H1 (cell line): ENCODE measurements around the gene SH3RF3. TPM values are rescaled to one million over a fixed set of nuclear protein-coding genes. Genes with fewer than 3 reads are reported as not detected.

Experiments used
- GTF2F1 ChIP-seq: IDR thresholded peaks from 2 replicates; pipeline ENCODE4 v1.6.1; 2012; ENCODE audit warnings: low read depth, low read length, improper control_type of control experiment, borderline replicate concordance
- HDAC2 ChIP-seq, 2 experiments: fragments of 300-600 bp in 1 of 2; sonication (generic) in 1 of 2; IDR thresholded peaks; 2 replicates each; pipeline ENCODE4 v1.6.1; 2011 to 2012; ENCODE audit warnings: low read depth in 2 of 2, low read length in 2 of 2, mild to moderate bottlenecking in 2 of 2, moderate library complexity in 2 of 2, borderline replicate concordance in 1 of 2, inconsistent platforms in 1 of 2
- NANOG ChIP-seq: IDR thresholded peaks from 2 replicates; pipeline ENCODE4 v1.6.1; 2011; ENCODE audit warnings: low read length, low read depth, mild to moderate bottlenecking, inconsistent platforms; ENCODE audit not compliant: insufficient read depth, poor library complexity, severe bottlenecking
- POLR2A ChIP-seq, 2 experiments: IDR thresholded peaks; 1 replicate in 1 of 2; 2 replicates in 1 of 2; pipeline ENCODE4 v1.6.1; 2011; ENCODE audit warnings: low read depth in 2 of 2, low read length in 2 of 2, mild to moderate bottlenecking in 2 of 2; ENCODE audit errors: control extremely low read depth in 1 of 2
- SIN3A ChIP-seq, 2 experiments: IDR thresholded peaks in 1 of 2; conservative IDR thresholded peaks in 1 of 2; 2 replicates each; pipeline ENCODE4 v1.6.1; 2011 to 2012; ENCODE audit warnings: low read length in 2 of 2, improper control_type of control experiment in 1 of 2, low read depth in 1 of 2, mild to moderate bottlenecking in 1 of 2
- SIRT6 ChIP-seq: IDR thresholded peaks from one replicate; pipeline ENCODE4 v1.7.1; 2012; ENCODE audit warnings: low read length, inconsistent platforms
- TCF12 ChIP-seq: IDR thresholded peaks from 2 replicates; pipeline ENCODE4 v1.6.1; 2011; ENCODE audit warnings: low read depth, mild to moderate bottlenecking, low read length
- polyA plus RNA-seq, 7 experiments: library from polyadenylated mRNA; depleted of rRNA in 3 of 7; stranded (reverse) in 5 of 7; unstranded in 2 of 7; fragments of >200 nt in 5 of 7; fragments of 200-250 nt in 2 of 7; gene quantifications; 1 replicate in 5 of 7; 2 replicates in 1 of 7; 4 replicates in 1 of 7; pipeline versions ENCODE4 v1.2.1 to v1.2.3, GENCODE V29; 2011 to 2013; ENCODE audit warnings: missing spikeins in 2 of 7, mixed read lengths in 2 of 7
- total RNA-seq: library from RNA; stranded (reverse); fragmentation: NEBNext Ultra II Directional; extraction: Animal tissue kit (Norgen Biotek cat#: 25700); gene quantifications from 2 replicates; pipeline ENCODE4 v1.2.1, GENCODE V29; 2021

The SH3RF3 gene
- total and polyA plus RNA-seq, 2 of the 8 experiments (the other 6 are each of a cell fraction or from before 2014, with no cell fraction given), result 0.11 to 0.65 TPM

DNA sequence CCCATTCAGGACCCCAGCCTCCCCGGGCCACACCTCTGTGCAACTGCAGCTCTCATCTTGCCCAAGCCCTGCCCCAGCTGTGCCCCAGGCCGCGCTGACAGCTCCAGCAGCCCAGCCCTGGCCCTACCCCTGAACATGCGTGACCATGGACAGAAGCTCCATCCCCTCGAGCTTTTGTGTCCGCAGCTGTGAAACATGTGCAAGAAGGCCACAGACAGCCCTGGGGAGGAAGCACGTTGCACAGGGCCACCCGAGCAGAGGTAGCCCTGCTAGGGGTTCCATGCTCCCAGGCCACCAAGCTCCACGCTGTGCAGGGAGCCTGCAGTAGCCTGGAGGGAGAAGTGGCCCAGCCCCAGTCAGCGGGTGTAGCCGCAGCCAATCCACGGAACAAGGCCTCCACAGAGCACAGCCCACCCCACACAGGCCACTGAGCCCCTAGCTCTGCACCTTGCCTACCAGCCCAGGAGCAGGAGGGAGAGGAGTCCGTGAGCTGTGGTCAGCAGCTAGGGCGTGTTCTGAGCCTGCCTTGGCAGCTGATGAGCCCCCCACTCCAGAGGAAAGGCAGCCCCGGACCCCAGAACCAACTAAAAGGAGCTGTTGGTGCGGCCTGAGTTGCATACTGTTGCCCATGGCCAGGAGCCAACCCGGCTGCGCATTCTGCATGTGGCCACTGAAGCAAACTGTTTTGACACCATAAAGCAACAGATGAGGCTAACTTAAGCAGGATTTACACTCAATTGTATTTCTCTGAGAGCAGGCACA lies 300.7 kb downstream of the SH3RF3 start (continued):
- TF ChIP-seq HDAC2 (IDR thresholded peaks at IDR 0.05; ENCODE audit: borderline replicate concordance in 1 of 2, low read depth in 2 of 2, low read length in 2 of 2), result no peak
- no peak for TF ChIP-seq SIRT6
- TF ChIP-seq SIN3A (conservative IDR thresholded peaks at IDR 0.05 in 1 of 2, IDR thresholded peaks at IDR 0.05 in 1 of 2; ENCODE audit: low read depth in 1 of 2, low read length in 2 of 2), result no peak
- no peak for TF ChIP-seq POLR2A (IDR thresholded peaks at IDR 0.05; ENCODE audit: control extremely low read depth in 1 of 2, low read depth in 2 of 2, low read length in 2 of 2)
- no peak for TF ChIP-seq TCF12
- no peak for TF ChIP-seq NANOG
- TF ChIP-seq GTF2F1, result no peak
